Tibial nerve (tissue), 3 donors: ENCODE data around the gene PMEL.

Experiments
- POLR2A ChIP-seq, 2 donors: fragments of 450-650 bp; IDR thresholded peaks; one replicate each; pipeline ENCODE4 v1.6.1; 2017; ENCODE audit warnings: antibody characterized with exemption in 2 of 2, mild to moderate bottlenecking in 2 of 2, moderate library complexity in 2 of 2
- TF ChIP-seq, protein P1 (sequence below), 5 experiments: fragments of 200-600 bp in 3 of 5; fragments of 450-650 bp in 2 of 5; sonication (generic) in 3 of 5; IDR thresholded peaks; one replicate each; pipeline ENCODE4 v1.5.1; 2016 to 2019; ENCODE audit warnings: antibody characterized with exemption in 5 of 5, mild to moderate bottlenecking in 3 of 5, moderate library complexity in 2 of 5

DNA sequence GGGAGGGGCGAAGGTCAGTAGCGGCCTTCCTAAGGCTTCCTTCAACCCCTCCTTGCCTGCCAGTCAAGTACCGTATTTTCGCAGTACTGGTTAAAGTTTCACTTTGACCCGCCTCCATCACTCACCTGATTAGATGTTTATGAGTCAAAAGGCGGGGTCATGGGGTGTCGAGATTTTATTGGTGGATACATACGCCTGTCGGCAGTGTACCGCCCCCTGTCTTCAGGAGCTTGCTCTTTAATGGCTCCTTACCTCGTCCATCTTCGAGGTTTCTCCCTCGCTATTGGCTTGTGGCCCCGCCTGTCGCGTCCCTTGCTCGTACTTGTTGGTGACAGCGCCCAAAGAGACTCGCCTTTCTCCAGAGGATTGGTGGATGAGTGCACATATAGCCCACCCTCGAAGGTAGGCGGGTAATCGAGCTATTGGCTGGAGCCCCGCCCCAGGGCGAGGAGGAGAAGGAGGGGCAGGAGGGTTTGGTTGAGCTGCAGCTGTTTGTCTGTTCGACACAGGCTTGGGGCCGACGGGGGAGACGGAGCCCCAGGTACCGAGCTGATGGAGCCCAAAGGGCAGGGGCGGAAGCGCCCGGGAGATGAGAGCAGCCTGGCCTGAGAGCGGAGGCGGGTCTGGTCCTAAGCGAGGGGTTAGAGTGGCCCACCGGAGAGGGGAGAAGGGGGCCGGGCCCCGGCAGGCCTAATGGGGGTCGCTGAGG lies 7.9 kb upstream of the PMEL start, which contains the start of gene RAB5B:
- TF ChIP-seq POLR2A (IDR thresholded peaks at IDR 0.05), result peak; percentile 89 to 97
- TF ChIP-seq, protein P1, sequence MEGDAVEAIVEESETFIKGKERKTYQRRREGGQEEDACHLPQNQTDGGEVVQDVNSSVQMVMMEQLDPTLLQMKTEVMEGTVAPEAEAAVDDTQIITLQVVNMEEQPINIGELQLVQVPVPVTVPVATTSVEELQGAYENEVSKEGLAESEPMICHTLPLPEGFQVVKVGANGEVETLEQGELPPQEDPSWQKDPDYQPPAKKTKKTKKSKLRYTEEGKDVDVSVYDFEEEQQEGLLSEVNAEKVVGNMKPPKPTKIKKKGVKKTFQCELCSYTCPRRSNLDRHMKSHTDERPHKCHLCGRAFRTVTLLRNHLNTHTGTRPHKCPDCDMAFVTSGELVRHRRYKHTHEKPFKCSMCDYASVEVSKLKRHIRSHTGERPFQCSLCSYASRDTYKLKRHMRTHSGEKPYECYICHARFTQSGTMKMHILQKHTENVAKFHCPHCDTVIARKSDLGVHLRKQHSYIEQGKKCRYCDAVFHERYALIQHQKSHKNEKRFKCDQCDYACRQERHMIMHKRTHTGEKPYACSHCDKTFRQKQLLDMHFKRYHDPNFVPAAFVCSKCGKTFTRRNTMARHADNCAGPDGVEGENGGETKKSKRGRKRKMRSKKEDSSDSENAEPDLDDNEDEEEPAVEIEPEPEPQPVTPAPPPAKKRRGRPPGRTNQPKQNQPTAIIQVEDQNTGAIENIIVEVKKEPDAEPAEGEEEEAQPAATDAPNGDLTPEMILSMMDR (IDR thresholded peaks at IDR 0.05), result peak in 4 of 5 experiments; percentile 20 to 77 (median 64)
